ENCODE measurements around the gene ACOXL.

GRCh38 chr2:111118481-111118980 is 386.2 kb downstream of the ACOXL start:
- TF ChIP-seq CTCF (IDR thresholded peaks at IDR 0.05) (no peak), POLR2A (IDR thresholded peaks at IDR 0.05) (no peak)

All from right lobe of liver (tissue), 4 donors.